Transverse colon (tissue), 4 donors: ENCODE data around the gene PBX1.

Source experiments
- CTCF ChIP-seq, 5 experiments: fragments of 200-600 bp in 3 of 5; fragments of 450-650 bp in 2 of 5; sonication (generic) in 3 of 5; IDR thresholded peaks; 1 replicate in 2 of 5; 2 replicates in 3 of 5; pipeline ENCODE4 v1.5.1; 2016 to 2017; ENCODE audit warnings: antibody characterized with exemption in 5 of 5, inconsistent platforms in 3 of 5, mild to moderate bottlenecking in 2 of 5, moderate library complexity in 1 of 5
- EP300 ChIP-seq: sonication (generic); formaldehyde crosslinking; IDR thresholded peaks from one replicate; pipeline ENCODE4 v1.6.1; 2017; ENCODE audit warnings: antibody characterized with exemption, low read depth
- POLR2A ChIP-seq: fragments of 450-650 bp; IDR thresholded peaks from one replicate; pipeline ENCODE4 v1.6.1; 2016; ENCODE audit warnings: antibody characterized with exemption, mild to moderate bottlenecking, moderate library complexity
- POLR2AphosphoS5 ChIP-seq, 3 donors: sonication (generic); formaldehyde crosslinking; IDR thresholded peaks; one replicate each; pipeline ENCODE4 v1.6.1; 2016; ENCODE audit warnings: antibody characterized with exemption in 3 of 3

DNA sequence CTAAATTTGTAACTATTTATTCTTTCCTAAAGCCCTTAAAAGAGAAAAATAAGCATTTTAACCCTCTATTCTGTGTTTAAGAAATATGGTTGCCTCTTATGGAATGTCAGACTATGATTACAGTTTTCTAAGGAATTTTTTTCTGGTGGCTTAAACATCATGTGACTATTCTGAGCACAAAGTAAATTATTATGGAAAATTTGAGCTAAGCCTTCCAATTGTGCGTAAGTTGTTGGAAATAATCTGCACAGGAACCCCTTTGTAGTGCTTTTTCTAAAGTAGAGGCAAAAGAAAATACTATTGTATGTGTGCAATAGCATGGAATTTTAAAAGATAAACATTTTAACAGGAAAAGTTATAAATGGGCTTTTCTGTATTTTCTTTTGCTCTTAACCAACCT is 254.8 kb downstream of the PBX1 start:
- TF ChIP-seq POLR2A, result no peak
- TF ChIP-seq CTCF (IDR thresholded peaks at IDR 0.05), result no peak
- TF ChIP-seq POLR2AphosphoS5 (IDR thresholded peaks at IDR 0.05), result no peak
- TF ChIP-seq EP300, result no peak
